ENCODE measurements around the gene LCN10.
A peak's percentile ranks its signal among the peaks of the same experiment; 100 is the strongest.
"Not testable (repeated sequence)": the region's sequence is repeated elsewhere in the genome, so short reads cannot be mapped to it uniquely, and the experiment has no call there.

Gene LCN10

DNA sequence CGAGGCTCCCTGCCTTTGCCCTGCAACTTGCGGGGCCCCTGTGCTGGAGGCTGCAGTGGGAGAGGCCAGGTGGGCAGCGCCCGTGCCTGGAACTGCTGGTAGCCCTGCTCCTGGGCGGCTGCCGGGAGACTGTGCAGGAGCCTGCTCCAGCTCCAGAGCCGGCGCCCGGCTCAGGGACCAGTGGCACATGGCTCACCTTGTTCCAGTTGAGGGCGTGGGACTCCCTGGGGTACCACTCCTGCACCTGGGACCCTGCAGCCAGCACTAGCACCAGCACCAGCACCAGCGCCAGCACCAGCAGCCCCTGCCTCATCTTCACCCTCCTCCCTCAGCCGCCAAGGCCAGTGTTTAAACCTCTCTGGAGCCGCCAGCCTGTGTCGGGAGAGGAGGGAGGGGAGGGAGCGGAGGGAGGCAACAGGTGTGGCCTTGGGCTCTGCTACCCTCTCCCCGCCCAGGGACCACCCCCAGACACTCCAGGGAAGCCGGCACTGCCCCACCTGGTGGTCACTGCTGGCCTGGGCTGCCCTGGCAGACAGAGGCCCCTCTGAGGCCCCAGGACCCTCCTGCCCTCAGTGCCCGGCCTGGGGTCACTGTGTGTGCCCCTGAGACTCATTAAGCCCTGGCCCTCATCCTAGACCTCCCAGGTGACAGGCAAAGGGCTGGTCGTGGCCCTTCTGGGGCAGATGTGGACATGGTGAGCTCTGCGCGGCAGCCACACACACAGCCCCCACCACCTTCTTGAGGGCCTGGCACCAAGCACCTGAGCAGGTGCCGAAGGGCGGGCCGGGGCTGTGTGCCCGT, at the start of gene LCN10:
TSS of gene LCN10 (minus strand) at position 350 of the 801 bp plus-strand sequence. CDS start at position 313, 37 bp downstream.
- DNase-seq = no peak

DNA sequence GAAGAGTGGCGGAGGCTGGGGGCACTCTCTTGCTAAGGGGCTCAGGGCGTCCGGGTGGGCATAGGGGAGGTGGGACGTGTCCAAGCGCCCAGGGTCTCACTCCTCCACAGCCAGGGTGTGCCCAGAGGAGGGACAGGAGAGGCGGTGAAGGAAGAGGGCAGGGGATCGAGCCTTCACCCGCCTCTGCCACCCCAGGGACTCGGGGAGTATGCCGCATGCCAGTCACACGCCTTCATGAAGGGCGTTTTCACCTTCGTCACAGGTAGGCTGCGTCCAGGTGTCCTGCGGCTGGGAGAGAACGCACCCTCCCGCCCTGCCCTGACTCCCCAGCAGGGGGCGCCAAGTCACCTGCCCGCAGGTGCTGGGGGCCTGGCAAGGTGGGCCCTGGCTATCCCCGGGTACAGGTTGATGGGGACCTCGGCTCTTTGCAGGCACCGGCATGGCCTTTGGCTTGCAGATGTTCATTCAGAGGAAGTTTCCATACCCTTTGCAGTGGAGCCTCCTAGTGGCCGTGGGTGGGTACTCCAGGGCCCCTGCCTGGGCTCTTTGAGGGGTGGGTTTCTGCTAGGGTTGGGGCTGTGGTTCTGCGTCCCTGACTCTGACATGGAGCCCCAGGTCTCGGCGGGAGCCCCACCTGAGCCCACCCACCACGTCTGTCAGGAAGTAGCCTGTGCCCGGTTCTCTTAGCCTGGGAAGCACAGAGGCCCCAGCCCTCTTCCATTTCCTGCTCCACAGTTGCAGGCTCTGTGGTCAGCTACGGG, 49.0 kb upstream of the LCN10 start:
- peak; percentile 65 to 71 for DNase-seq

DNA sequence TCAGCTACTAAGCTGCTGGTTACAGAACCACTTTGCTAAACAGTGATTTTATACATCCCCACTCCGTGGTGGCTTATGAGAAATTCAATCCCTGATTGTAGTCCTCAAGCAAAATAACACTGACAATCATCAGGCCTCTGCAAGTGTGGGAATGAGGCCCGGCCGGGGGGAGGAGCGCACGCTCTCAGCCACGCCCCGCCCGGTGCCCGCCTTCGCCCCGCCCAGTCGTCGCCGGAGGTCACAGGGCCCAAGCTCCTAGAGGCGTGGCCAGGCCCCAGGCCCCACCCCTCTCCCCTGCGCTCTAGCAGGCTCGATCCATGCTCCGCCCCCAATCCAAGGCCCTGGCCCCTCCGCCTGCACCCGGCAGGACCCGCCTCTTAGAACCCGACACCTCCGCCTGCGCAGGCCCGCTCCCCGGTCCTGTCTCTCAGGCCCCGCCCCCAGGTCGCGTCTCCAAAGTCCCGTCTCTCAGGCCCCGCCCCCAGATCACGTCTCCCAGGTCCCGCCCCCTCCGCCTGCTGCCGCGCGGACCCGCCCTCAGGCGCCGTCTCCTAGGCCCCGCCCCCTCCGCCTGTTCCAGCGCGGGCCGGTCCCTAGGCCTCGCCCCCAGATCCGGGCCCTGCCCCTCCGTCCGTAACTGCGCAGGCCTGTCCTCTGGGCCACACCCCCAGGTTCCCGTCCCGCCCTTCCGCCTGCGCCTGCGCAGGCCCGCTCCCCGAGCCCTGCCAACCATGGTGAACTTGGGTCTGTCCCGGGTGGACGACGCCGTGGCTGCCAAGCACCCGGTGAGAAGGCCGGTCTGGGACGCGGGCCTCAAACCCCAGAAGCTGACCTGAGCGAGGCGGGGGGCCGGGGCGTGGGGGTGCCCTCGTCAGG, 48.1 kb upstream of the LCN10 start, which contains the start of gene TMEM141:
TSS of gene TMEM141 (plus strand) at position 705 of the 876 bp plus-strand sequence. CDS start at position 732, 27 bp downstream.
- DNase-seq = peak; percentile 100

DNA sequence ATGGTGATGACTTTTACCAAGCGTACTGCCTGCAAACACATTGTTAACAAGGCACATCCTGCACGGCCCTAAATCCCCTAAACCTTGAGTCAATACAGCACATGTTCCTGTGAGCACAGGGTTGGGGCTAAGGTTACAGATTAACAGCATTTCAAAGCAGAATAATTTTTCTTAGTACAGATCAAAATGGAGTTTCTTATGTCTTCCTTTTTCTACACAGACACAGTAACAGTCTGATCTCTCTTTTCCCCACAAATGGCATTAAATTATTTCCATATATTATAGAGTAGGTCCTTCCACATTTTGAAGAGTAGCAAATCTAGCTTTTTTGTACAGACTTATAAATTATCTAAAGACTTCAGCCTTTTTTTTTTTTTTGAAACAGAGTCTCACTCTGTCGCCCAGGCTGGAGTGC, 46.8 kb upstream of the LCN10 start:
- no peak for DNase-seq

DNA sequence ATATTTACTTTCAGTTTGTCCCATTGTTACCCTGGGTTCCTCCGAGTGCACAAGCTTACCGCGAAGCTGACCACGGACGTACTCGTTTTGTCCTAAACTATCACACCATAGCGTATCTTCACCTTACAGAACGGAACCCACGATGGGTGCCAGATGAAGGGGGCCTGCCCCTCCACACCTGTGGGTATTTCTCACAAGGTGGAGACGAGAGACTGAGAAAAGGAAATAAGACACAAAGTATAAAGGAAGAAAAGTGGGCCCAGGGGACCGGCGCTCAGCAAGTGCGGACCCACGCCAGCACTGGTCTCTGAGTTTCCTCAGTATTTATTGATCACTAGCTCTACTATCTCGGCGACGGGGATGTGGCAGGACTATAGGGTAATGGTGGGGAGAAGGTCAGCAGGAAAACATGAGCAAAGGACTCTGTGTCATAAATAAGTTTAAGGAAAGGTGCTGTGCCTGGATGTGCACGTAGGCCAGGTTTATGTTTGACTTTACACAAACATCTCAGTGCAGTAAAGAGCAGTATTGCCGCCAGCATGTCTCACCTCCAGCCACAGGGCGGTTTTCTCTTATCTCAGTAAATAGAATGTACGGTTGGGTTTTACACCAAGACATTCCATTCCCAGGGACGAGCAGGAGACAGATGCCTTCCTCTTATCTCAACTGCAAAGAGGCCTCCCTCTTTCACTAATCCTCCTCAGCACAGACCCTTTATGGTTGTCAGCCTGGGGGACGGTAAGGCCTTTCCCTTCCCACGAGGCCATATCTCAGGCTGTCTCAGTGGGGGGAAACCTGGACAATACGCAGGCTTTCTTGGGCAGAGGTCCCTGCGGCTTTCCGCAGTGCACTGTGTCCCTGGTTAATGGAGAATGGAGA, 46.1 kb upstream of the LCN10 start:
- DNase-seq = not testable (repeated sequence)

DNA sequence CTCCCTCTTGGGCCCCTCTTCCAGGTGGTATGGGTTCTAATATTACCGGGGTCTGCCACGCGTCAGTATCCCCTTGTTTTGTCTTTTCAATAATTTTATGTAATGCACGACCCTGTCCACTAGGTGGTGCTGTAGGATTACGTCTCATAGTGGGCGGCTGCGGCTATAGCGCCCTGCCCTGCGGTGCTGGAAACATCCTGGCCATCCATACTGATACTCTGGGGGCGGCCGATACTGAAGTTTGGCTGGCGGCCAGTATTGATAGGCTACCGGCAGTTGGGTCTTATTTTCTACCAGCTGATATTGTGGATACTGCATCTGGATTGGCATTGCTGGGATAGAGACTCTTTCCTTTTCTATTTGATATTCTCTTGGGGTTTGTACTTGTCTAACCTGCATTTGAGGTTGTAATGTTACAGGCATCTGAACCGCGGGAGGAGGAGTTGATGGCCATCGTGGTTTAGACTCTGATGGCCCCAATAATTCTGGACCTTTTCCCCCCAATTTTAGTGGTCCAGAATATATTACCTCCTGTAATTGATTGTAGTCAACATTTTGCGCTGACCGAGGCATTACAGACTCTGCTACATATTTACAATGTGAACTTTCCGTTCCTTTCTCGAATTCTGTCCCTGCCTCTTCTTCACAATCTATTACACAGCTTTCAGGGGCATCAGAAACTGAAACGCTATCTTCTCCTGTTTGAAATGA, 45.1 kb upstream of the LCN10 start:
- DNase-seq = peak; percentile 67 to 72

DNA sequence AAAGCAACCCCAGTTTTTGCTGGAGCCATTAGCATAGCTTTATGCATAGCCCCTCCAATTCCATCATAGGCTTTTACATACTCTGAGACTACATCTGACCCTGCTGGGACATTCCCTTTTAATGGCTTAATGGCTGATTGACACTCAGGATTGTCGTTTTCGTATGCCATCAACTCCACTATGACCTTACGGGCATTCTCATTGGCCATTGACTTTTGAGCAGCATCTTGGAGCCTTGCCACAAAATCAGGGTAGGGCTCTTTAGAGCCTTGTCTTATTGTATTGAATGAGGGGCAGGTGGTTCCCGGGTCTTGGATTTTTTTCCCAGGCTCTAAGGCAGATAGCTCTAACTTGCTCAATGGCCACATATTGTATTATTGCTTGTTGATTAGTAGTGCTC, 44.2 kb upstream of the LCN10 start:
- DNase-seq = not testable (repeated sequence)

DNA sequence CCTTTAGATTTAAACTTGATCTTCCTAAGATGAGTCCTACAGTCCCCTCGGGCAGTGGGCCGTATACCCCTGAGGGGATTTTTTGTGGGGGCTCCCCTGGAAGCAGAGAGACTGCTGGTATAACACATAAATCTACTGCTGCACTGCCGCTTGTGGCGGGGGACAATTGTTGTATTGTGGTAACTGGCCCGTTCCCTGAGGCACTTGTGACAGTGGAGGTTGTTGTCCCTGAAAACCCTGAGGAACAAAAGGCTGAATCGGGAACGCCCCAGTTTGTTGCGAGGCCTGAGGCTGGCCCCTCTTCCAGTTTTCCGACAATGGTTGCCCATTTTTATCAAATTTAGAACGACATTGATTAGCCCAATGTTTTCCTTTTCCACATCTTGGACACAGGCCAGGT, 43.7 kb upstream of the LCN10 start:
- DNase-seq = no peak

DNA sequence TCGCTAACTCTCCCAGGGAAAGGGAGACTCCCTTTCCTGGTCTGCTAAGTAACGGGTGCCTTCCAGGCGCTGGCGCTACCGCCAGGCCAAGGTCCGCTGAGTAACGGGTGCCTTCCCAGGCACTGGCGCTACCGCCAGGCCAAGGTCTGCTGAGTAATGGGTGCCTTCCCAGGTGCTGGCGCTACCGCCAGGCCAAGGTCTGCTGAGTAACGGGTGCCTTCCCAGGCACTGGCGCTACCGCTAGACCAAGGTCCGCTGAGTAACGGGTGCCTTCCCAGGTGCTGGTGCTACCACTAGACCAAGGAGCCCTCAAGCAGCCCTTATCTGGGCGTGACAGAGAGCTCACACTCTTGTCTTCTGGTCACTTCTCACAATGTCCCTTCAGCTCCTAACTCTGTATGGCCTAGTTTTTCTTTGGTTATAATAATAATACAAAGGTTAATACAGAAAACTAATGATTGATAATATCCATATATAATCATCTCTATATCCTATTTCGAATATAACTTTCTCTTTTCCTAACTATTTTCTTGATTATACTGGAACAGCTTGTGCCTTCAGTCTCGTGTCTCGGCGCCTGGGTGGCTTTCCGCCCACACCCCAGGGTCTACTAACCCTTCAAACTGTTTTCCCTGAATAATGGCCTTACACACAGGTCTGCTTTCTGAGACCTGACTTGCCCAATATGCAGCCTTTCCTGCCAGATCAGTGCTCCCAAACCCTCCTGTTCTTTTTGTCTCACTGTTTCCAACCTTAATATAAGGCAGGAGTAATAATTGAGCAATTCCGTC, 43.0 kb upstream of the LCN10 start:
- DNase-seq = not testable (repeated sequence)

DNA sequence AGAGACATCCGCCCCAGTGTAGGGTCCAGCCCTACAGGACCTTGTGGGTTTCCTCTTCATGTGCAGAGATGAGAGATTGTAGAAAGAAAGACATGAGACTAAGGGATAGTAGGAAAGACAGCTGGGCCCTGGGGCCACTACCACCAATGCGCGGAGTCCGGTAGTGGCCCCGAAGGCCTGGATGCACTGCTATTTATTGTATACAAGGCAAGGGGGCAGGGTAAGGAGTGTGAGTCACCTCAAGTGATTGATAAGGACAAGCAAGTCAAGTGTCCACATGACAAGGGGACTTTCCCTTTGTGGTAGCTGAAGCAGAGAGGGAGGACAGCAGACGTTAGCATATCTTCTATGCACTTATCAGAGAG, 42.2 kb upstream of the LCN10 start:
- DNase-seq = no peak

DNA sequence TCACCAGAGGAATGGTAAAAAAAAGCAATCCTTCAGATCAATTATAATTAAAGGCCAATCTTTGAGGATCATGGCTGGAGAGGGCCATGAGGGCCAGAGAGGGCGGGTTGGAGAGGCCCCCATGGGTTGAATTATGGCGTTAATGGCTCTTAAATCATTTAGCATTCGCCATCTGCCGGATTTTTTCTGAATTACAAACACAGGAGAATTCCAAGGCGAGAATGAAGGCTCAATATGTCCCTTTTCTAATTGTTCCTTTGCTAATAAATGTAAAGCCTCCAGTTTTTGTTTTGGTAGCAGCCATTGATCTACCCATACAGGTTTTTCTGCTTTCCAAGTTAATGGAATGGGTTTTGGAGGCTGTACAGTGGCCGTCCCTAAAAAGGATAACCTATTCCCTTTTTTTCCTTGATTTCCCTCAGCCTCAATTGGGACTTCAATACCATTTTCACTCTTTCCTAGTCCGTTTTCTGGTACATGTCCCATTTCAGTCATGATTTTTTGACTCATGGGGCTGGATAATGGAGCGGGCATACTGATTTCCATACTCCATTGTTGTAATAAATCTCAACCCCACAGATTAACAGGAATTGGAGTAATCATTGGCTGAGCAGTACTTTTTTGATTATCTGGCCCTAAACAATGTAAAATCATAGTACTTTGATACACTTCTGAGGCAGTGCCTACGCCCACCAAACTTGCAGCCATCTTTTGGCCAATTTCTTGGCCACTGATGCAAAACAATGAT, 41.7 kb upstream of the LCN10 start:
- DNase-seq = no peak

DNA sequence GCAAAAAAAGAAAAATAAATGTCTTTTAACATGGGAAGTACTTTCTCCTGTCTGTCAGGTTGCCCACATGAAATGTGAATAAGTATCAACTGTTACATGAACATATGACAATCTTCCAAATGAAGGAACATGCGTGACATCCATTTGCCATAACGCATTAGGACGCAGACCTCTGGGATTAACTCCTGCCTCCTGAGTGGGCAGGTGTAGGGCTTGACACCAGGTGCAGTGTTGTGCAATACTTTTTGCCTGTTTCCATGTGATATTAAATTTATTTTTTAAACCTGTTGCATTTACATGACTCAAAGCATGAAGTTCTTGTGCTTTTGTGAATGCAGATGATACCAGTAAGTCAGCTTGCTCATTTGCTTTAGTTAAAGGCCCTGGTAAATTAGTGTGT, 39.7 kb upstream of the LCN10 start:
- no peak for DNase-seq

DNA sequence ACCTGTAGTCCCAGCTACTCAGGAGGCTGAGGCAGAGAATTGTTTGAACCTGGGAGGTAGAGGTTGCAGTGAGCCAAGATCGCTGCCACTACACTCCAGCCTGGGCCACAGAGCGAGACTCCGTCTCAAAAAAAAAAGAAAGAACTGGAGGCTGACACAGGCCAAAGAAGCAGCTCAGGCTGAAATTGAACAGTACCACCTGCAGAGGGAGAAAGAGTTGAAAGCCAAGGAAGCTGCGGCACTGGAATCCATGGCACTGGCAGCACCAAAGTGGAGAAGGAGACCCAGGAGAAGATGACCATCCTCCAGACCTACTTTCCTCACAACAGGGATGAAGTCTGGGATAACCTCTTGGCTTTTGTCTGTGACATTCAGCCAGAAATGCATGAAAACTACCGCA, 37.1 kb upstream of the LCN10 start:
- no peak for DNase-seq

DNA sequence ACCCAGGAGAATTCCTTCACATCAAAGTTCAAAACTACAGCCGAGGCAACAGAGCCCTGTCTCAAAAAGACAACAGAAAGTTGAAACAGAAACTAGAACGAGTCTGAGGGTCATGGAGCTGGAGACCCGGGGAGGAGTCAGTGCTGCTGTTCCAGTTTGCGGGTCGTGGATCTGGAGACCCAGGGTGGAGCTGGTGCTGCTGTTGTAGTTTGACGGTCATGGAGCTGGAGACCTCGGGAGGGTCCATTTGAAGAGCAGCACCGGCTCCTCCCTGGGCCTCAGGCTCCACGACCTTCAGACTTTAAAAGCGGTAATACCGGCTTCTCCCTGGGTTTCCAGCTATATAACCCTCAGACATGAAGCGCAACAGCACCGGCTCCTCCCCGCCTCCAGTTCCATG, 34.6 kb upstream of the LCN10 start:
- no peak for DNase-seq

DNA sequence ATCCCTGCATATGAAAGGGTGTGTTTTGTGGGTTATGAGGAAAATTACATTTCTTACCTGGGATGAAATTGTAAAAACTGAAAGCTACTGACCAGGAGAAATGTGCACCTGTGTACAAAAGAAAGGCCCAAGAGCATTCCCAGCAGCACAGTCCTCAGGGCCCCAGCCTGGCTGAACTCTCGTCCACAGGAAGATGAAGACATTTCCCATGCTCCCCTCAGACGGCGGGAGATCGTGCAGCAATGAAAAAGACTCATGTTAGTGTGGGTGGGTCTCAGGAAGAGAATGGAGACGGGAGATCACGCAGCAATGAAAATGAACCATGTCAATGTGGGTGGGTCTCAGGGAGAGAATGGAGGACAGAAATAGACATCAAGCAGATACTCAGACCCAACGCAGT, 34.2 kb upstream of the LCN10 start:
- no peak for DNase-seq

DNA sequence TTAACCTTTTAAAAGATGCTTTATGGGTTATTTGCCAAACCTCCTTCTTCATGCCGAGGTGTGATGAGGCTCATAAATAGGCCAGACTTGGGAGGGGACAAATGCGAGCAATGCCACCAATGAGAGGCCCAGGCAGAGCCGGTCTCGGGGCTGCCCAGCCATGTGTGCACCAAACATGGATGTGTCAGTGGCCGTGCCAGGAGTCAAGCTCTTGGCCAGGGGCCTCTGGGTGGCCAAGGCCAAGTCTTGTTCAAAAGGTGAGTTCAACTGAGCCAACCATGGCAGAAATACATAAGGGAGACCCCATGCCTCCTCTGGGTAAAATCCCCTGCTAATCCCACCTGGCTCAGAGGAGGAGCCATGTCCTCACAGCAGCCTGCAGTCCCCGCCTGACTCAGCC, 32.5 kb upstream of the LCN10 start:
- no peak for DNase-seq

DNA sequence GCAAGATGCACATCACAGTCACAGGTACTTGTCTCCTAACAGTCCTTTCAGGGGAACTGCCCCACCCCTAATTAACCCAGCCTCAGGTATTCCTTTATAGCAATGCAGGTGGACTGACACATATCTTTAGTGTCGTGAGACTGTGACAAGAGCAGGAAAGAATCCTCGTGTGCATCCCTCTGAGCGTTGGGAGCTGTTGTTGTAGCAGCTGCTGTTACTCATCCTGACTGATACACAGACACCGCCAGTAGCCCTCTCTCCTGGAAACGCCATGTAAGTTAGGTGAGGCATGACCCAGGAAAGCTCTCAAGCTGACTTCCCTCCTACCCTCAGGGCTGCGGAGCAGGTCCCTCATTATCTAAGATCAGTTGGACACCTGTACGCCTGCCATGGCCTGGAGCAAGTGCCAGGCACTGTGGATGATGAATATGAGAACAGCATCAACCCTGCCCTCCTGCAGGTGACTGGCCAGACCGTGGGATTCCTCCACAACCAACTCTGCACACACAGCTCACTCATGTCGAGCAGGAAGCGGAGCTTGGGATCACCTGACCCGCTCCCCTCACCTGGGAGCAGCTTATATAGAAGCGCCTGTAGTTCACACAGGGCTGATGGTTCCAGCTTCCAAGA, 31.8 kb upstream of the LCN10 start:
- no peak for DNase-seq

DNA sequence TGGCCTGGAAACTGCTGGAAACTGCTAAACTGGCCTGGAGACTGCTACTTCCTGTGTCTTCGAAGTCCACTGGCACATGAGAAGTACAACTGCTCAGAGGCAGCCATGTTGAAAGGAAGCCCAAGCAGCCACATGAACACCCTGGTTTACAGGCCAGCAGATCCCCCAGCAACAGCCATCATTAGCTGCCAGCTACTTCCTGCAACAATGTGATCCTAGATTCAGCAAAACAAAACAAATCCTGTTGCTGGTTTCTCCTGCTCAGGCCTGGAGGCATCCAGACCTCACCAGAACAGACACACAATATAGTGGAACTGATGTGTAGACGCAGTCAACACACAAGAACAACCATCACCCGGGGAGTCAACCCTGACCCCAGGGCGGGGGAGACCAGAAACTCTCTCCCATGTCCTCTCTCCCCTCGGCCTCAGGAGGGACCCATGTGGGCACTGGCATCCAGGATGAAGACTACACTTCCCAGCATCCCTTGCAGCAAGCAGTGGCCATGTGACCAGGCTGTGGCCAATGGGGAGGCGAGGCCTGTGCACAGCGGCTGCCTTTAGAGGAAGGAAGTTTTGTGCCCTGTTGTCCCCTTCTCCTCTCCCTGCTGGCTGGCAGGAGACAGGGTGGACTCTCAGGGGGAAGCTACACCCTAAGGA, 30.8 kb upstream of the LCN10 start:
- no peak for DNase-seq

DNA sequence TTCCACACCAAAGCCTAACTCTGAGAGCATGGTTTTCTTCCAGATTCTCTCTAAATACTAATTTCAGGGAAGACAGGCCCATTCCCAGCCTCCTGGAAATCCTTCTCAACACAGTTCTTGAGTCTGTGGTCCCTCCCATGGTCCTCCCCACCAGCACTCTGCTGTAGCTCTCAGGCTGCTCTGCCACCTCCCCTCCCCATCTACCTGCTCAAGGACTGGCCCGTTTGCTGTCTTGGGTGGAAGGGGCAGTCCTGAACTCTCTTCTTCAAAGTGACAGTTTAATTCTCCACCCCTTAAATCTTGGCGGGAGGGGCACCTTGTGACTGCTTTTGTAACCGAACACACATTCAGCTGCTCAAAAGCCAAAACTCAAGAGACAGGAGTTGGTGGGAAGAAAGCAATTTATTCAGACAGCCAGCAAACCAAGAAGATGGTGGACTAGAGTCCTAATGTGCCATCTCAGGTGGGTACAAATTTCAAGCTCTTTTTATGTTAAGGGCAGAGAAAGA, 29.2 kb upstream of the LCN10 start:
- no peak for DNase-seq
